Upper lobe of left lung (tissue), 6 donors: ENCODE data around the gene CLEC14A. TPM values are rescaled to one million over a fixed set of nuclear protein-coding genes. Genes with fewer than 3 reads are reported as not detected.

ENCODE experiments used
- ATAC-seq, 2 donors: fragments of 200-7000 bp; cut with Tn5 transposase; one replicate each; pipeline ENCODE4 v1.9.1; 2022; ENCODE audit warnings: mild to moderate bottlenecking in 2 of 2, moderate library complexity in 2 of 2; ENCODE audit not compliant: low FRiP score in 2 of 2
- DNase-seq, 2 donors: peaks; one replicate each; pipeline ENCODE4 v3.0.0-alpha.2; 2019 to 2020
- H3K27ac ChIP-seq, 4 donors: fragments of 200-600 bp; sonication (generic); one replicate each; pipeline ENCODE4 v1.5.1; 2016 to 2019
- H3K27me3 ChIP-seq, 4 donors: fragments of 200-600 bp; sonication (generic); one replicate each; pipeline ENCODE4 v1.5.1; 2017 to 2019
- H3K36me3 ChIP-seq, 4 donors: fragments of 200-600 bp; sonication (generic); one replicate each; pipeline ENCODE4 v1.5.1; 2016 to 2019
- H3K4me1 ChIP-seq, 4 donors: fragments of 200-600 bp; sonication (generic); one replicate each; pipeline ENCODE4 v1.5.1; 2018 to 2019
- H3K4me3 ChIP-seq, 4 donors: fragments of 200-600 bp; sonication (generic); one replicate each; pipeline ENCODE4 v1.5.1; 2017 to 2019; ENCODE audit warnings: mild to moderate bottlenecking in 2 of 4, moderate library complexity in 1 of 4
- H3K9me3 ChIP-seq, 4 donors: fragments of 200-600 bp; sonication (generic); one replicate each; pipeline ENCODE4 v1.5.1; 2018 to 2019
- EP300 ChIP-seq, 4 donors: sonication (generic); formaldehyde crosslinking; IDR thresholded peaks; one replicate each; pipeline ENCODE4 v1.5.1; 2017; ENCODE audit warnings: antibody characterized with exemption in 4 of 4, control low read depth in 2 of 4
- POLR2A ChIP-seq, 4 donors: fragments of 450-650 bp; IDR thresholded peaks; one replicate each; pipeline ENCODE4 v1.5.1; 2016 to 2017; ENCODE audit warnings: antibody characterized with exemption in 4 of 4, mild to moderate bottlenecking in 2 of 4
- POLR2AphosphoS5 ChIP-seq, 2 donors: sonication (generic); formaldehyde crosslinking; IDR thresholded peaks; one replicate each; pipeline ENCODE4 v1.5.1; 2017; ENCODE audit warnings: antibody characterized with exemption in 2 of 2
- WGBS, 2 donors: methylation state at CpG; one replicate each; pipeline ENCODE4 v1.1.5; 2017 to 2018; 5-methylcytosine and 5-hydroxymethylcytosine counted together
- total RNA-seq, 6 donors: library from RNA; depleted of rRNA in 4 of 6; stranded (reverse); fragments of >200 nt in 4 of 6; gene quantifications; one replicate each; pipeline versions ENCODE4 v1.1.0 to v1.2.1, GENCODE V29; 2016 to 2021
- TF ChIP-seq, protein P1 (sequence below), 6 experiments: fragments of 450-650 bp in 4 of 6; fragments of 200-600 bp in 2 of 6; sonication (generic) in 2 of 6; IDR thresholded peaks; one replicate each; pipeline ENCODE4 v1.5.1; 2016 to 2019; ENCODE audit warnings: antibody characterized with exemption in 6 of 6
- donor health status: DM: no; HTN: no; CAD: no; lungs with moderate emphysema.
- donor health status: DM: no; HTN: yes; CAD: no; lungs with severe emphysema.

Gene CLEC14A
- total RNA-seq, 6 donors from 2014 or later, result 27.2 to 121 (median 53.3) TPM

- 79 to 86% methylated on average over 1 of the region's 1 CpG for WGBS, 2 donors
- H3K27ac ChIP-seq, result no peak overlapping the region
- peaks cover 0 to 2% (median 0%) of the 10 kb centered on the region in 4 donors for H3K9me3 ChIP-seq
- no peak for ATAC-seq
- no peaks in the 10 kb centered on the region for H3K27me3 ChIP-seq
- no peaks in the 10 kb centered on the region for H3K36me3 ChIP-seq
- TF ChIP-seq POLR2A (IDR thresholded peaks at IDR 0.05) (no peak), EP300 (IDR thresholded peaks at IDR 0.05) (no peak), POLR2AphosphoS5 (IDR thresholded peaks at IDR 0.05) (no peak)
- TF ChIP-seq, protein P1, sequence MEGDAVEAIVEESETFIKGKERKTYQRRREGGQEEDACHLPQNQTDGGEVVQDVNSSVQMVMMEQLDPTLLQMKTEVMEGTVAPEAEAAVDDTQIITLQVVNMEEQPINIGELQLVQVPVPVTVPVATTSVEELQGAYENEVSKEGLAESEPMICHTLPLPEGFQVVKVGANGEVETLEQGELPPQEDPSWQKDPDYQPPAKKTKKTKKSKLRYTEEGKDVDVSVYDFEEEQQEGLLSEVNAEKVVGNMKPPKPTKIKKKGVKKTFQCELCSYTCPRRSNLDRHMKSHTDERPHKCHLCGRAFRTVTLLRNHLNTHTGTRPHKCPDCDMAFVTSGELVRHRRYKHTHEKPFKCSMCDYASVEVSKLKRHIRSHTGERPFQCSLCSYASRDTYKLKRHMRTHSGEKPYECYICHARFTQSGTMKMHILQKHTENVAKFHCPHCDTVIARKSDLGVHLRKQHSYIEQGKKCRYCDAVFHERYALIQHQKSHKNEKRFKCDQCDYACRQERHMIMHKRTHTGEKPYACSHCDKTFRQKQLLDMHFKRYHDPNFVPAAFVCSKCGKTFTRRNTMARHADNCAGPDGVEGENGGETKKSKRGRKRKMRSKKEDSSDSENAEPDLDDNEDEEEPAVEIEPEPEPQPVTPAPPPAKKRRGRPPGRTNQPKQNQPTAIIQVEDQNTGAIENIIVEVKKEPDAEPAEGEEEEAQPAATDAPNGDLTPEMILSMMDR (IDR thresholded peaks at IDR 0.05), result no peak
- no peak for DNase-seq
- H3K4me3 ChIP-seq, result no peak overlapping the region
- H3K4me1 ChIP-seq, result no peaks in the 10 kb centered on the region
These were observed 5.7 kb upstream of the CLEC14A start for GRCh38 chr14:38261620-38262019.

- peak overlapping the region; percentile 19 to 97 (median 91) for H3K27ac ChIP-seq
These were observed 1.6 kb upstream of the CLEC14A start for GRCh38 chr14:38257507-38257906.

GRCh38 chr14:38256533-38256840, 594 bp upstream of the CLEC14A start:
- no peak for DNase-seq
- Histone ChIP-seq H3K27me3 (peaks cover 0 to 10% (median 4%) of the 10 kb centered on the region in 4 donors), H3K9me3 (no peaks in the 10 kb centered on the region), H3K4me3 (peak overlapping the region in 1 of 4 donors; percentile 61), H3K36me3 (no peaks in the 10 kb centered on the region), H3K27ac (peak overlapping the region; percentile 32 to 97 (median 91)), H3K4me1 (peaks cover 0 to 11% (median 4%) of the 10 kb centered on the region in 4 donors)
- no peak for TF ChIP-seq POLR2AphosphoS5 (IDR thresholded peaks at IDR 0.05)
- TF ChIP-seq, protein P1 (IDR thresholded peaks at IDR 0.05), result peak in 3 of 6 experiments; percentile 12 to 35 (median 29)
- TF ChIP-seq POLR2A (IDR thresholded peaks at IDR 0.05), result no peak
- no peak for TF ChIP-seq EP300 (IDR thresholded peaks at IDR 0.05)
- ATAC-seq, result no peak
- 24 to 44% methylated on average over 5 of the region's 5 CpGs for WGBS, 2 donors

More at GRCh38 chr14:38257507-38257906, 1.6 kb upstream of the CLEC14A start:
- DNase-seq, result no peak
- WGBS, 2 donors, result 74 to 80% methylated on average over 2 of the region's 2 CpGs
- H3K36me3 ChIP-seq, result no peaks in the 10 kb centered on the region
- H3K4me3 ChIP-seq, result no peak overlapping the region
- peaks cover 0 to 10% (median 4%) of the 10 kb centered on the region in 4 donors for H3K27me3 ChIP-seq
- ATAC-seq, result no peak
- no peaks in the 10 kb centered on the region for H3K9me3 ChIP-seq
- TF ChIP-seq POLR2A (IDR thresholded peaks at IDR 0.05), result no peak
- no peak for TF ChIP-seq POLR2AphosphoS5 (IDR thresholded peaks at IDR 0.05)
- TF ChIP-seq EP300 (IDR thresholded peaks at IDR 0.05), result no peak
- TF ChIP-seq, protein P1 (IDR thresholded peaks at IDR 0.05), result no peak
- peaks cover 0 to 11% (median 4%) of the 10 kb centered on the region in 4 donors for H3K4me1 ChIP-seq

DNA sequence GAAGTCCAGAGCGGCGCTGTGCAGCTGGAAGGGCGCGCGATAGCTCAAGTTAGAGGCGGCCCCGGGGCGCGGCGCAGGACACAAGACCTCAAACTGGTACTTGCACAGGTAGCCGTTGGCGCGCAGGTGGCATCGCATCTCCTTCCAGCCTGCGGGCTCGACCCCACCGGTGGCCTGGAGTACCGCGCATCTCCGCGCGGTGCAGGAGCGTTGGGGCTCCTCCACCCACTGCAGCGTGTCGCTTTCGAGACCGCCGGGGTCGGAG, 553 bp downstream of the CLEC14A start:
- peaks cover 0 to 11% (median 4%) of the 10 kb centered on the region in 4 donors for H3K4me1 ChIP-seq
- 0 to 15% methylated on average over 1 to 5 of the region's 29 CpGs for WGBS, 2 donors
- peak; percentile 38 to 53 for ATAC-seq

More for the DNA sequence above, 553 bp downstream of the CLEC14A start:
- no peaks in the 10 kb centered on the region for H3K36me3 ChIP-seq
- H3K4me3 ChIP-seq, result peak overlapping the region; percentile 36 to 61 (median 46)
- H3K9me3 ChIP-seq, result no peaks in the 10 kb centered on the region
- DNase-seq, result peak in 1 of 2 donors; percentile 84
- TF ChIP-seq, protein P1 (IDR thresholded peaks at IDR 0.05), result peak in 1 of 6 experiments; percentile 37
- no peak for TF ChIP-seq POLR2A (IDR thresholded peaks at IDR 0.05)
- peaks cover 0 to 10% (median 4%) of the 10 kb centered on the region in 4 donors for H3K27me3 ChIP-seq
- peak overlapping the region; percentile 90 to 97 (median 92) for H3K27ac ChIP-seq
